KG1 (cell line): ENCODE results near the gene CYTH1.

ENCODE experiments used
- DNase-seq: peaks from one replicate; lab custom pipeline; 2025; lab: John Stamatoyannopoulos, UW

CYTH1 gene

GRCh38 chr17:78715000-78715771, 66.9 kb downstream of the CYTH1 start:
- DNase-seq, result no peak

DNA sequence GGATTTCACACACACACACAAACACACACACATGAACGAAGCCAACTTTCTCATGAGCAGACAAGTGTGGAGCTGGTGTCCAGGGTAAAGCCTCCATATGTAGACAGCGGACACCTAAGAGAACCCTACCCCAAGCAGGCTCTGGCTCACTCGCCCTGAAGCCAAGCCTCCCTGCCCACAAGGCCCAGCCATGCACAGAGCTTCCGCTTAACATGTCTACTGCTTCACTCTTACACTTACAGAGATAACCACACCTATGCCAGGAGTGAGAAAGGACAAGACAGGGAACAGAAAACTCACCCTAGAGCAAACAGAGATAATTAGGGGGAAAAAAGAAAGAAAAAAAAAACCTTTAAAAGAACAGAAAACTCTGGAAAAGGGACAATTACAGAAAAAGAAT, 67.5 kb downstream of the CYTH1 start:
- DNase-seq, result no peak

DNA sequence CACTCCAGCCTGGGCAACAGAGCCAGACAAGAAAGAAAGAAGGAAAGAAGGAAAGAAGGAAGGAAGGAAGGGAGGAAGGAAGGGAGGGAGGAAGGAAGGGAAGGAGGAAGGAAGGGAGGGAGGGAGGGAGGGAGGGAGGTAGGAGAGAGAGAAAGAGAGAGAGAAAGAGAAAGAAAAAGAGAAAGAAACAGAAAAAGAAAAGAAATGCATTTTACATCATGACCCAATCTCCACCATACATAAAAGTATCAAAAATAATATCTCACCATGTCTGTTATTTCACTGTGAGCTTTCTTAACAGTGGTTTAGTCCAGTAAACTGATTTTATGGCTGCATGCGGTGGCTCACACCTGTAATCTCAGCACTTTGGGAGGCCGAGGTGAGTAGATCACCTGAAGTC, 70.0 kb downstream of the CYTH1 start:
- no peak for DNase-seq

- DNase-seq, result no peak
Measured at GRCh38 chr17:78710607-78711006, 71.5 kb downstream of the CYTH1 start.

GRCh38 chr17:78709751-78710181, 72.3 kb downstream of the CYTH1 start:
- no peak for DNase-seq

GRCh38 chr17:78709119-78709681, 72.9 kb downstream of the CYTH1 start:
- DNase-seq, result no peak

DNA sequence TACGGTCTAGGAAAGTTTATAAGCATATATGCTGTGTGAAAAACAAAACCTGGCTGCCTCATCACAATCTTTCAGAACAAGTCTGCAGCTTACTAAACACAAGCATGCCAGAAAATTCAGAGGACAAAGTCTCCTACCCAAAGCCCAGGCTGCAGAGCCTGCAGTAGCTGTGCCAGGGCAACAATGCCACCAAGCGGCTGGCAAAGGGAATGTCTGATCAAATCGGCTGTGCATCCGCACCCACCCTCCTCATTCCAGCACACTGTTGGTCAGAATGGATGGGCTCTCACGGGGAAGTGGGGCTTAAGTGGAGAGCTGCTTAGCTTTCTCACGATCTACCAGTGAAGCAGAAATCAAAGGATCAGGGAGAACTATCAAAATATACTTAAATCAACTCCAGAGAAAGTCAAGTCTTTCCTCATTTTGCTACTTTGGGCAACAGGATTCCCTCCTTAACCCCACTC, 73.5 kb downstream of the CYTH1 start:
- no peak for DNase-seq

DNA sequence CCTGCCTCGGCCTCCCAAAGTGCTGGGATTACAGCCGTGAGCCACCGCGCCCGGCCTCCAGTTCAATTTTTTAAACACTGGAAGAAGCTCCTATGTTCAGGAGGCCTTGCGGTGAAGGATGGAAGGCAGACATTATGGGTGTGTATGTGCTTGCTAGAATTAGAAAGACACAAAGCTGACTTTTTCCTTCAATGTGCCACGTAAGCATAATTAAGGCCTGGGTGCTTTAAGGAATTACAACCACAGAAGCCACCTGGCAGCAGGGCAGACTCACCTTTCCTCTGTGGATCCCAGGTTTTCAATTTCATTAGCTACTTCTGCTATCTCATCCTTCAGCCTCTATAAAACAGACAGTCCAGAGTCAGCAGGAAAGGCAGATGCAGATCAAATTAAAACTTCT, 74.2 kb downstream of the CYTH1 start:
- no peak for DNase-seq

DNA sequence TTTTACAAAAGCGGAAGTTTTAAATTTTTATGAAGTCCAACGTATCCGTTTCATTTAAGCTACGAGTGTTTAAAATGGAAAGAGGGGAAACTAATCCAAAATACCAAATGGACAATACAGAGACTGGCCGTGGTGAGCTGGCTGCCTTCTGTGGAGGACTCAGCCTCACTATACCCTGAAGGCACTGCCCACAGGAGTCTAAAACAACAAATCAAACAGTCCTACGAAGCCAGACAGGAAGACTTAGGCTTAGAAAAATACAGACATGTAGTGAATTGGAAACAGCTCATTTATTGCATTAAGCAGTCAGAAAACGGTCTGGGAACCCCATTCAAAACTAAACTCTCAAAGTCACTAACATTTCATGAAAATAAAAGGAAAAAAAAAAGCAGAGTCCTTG, 75.1 kb downstream of the CYTH1 start:
- no peak for DNase-seq

- DNase-seq, result no peak
Measured at GRCh38 chr17:78706271-78706915, 75.7 kb downstream of the CYTH1 start.

DNA sequence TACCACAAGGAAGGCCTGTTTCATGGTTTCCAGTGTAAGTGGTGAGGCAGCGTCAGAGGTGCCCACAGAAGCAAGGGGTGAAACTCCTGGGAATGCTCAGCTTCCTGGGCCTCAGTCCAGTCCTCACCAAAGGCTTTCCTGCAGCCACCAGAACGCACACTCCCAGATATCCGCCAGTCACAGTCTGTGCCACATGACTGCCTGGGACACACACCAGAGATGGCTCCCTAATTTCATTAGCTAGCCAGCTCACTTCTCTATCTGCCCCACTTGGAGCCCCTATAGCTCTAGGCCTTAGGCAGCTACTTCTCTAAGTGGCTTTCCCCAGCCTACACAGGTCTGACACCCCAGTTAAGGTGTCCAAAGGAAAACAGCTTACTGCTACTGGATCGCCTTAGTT, 77.0 kb downstream of the CYTH1 start:
- no peak for DNase-seq

GRCh38 chr17:78704594-78704993, 77.5 kb downstream of the CYTH1 start:
- no peak for DNase-seq

DNA sequence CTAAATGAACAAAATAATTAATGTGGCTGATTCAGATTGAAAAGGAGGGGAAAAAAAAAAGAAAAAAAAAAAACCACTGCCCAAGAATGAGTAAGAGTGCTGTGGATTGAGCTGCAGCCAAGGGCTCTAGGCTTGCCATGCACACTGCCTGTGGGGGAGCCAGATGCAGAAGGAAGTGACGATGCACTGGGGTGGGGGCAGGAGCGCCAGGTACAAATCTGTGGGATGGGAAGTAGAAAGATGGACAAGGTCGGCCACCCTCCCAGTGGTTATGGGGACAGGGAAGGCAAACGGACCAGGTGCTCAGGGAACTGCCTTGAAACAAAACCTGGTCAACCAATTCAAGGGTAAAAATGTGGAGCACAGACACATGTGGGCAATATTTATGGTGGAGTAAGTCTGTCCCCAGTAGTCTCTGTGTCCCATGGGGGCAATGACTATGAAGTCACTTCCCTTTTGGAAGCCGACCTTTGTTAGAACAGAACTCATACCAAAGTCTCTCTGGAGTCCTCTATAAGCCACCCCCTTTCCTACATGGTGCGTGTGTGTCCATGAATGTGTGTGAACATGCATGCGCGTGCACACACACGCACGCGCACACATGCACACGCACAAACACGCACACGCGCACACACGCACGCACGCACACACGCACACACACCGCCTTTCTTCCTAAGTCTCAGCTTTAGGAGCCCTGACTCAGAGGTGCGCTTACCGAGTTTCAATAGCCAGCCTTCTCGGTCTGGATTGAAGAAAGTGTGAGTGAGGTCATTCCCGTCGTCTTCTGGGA, 84.3 kb downstream of the CYTH1 start:
- no peak for DNase-seq

DNA sequence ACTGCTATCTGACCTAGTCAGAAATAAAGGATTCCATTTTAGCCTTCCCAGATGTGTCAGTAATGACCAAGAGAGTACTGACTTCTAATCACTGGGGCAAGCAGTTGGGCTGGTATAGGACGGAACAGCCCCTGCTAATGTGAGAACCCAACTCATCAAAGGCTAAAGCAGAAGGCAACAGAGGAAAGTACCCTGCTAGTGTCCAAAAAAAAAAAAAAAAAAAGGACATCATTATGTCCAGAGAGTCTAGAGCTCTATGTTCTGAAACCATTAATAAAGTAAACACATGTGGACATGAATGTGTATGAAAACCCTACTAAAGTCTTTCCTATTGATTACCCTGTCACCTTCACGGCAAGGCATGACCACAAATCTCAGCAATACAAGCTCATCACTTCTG, 85.0 kb downstream of the CYTH1 start:
- DNase-seq, result no peak

GRCh38 chr17:78696016-78696982, 85.8 kb downstream of the CYTH1 start:
- DNase-seq, result no peak

GRCh38 chr17:78694805-78695531, 87.1 kb downstream of the CYTH1 start:
- no peak for DNase-seq

DNA sequence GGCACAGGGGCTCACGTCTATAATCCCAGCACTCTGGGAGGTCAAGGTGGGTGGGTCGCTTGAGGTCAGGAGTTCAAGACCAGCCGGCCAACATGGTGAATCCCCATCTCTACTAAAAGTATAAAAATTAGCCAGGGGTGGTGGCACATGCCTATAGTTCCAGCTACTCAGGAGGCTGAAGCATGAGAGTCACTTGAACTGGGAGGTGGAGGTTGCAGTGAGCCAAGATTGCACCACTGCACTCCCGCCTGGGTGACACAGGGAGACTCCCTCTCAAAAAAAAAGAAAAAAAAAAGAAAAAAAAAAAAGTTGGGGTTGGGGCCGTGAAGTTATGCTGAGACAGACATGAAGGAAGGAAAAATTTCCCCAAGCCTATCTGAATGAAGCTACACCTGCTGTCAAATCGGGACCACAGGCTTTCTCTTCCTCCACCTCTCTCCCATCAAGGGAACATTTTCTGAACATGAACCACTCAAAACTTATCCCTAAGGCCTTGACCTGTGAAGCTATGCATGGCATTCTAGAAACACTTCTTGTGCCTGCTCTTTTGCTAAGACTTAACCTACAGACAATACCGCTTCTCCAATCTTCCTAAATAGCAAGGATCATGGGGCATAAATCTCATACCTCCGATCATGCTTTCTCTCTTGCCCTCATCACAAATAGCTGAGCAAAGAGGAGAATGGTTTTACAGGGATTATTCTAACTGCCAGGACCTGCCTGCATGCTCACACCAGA, 88.6 kb downstream of the CYTH1 start:
- DNase-seq, result no peak

DNA sequence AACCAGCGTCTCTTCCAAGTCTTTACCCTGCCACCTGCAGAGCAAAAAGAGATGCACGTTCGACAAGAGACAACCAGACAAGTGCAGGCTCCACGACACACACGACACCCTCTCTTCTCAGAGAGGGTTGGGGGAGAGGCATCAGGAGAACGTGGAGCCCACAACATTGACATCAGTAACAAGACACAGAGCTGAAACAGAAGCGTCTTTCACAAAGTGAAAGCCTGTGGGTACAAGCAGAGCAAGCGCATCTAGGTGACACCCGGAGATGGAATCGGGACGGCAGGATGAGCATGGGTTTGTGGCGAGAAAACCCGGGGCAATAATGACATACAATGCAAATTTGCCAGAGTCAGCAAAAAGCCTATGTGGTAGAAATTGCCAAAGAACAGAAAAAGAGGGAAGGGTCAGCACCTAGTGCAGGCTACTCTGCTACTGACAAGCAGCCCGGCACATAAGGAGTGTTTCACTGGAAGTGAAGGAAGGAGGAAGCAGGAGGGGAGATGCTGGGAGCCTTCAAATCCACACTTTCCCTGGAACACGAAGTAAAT, 89.5 kb downstream of the CYTH1 start:
- DNase-seq, result no peak

GRCh38 chr17:78689029-78689428, 93.0 kb downstream of the CYTH1 start:
- DNase-seq, result no peak

DNA sequence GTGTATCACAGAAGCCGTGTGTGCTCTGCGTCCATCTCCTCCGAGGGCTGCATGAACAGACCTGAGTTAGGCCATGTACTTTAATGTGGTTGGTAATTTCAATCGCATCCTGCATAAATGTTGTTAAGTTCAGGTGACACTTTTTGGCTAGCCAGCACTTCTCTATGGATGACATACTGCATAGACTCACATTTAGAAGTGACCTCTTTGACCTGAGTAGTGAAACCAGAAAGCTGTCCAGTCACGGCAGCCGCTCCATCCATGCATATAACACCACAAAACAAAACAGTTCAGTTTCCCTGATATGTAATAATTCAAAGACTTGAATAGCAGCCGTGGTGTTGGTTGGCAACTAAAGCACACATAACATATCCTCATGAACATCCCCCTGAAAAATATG, 94.1 kb downstream of the CYTH1 start:
- DNase-seq, result no peak
